Caco-2 (cell line): ENCODE data around the gene PAQR4. TPM values are rescaled to one million over a fixed set of nuclear protein-coding genes. Genes with fewer than 3 reads are reported as not detected.

Experiments used
- BruUV-seq: library from RNA; stranded (reverse); fragments of 400-500 nt; replicated peaks from 2 replicates; lab custom pipeline; 2021; lab: Mats Ljungman, UMichigan
- CTCF ChIA-PET: fragments of 300-600 bp; sonication (Branson Sonifier 250); formaldehyde crosslinking; loops from one replicate; lab custom pipeline; 2022; ENCODE audit warnings: antibody characterized with exemption; lab: Charles Lee
- POLR2A ChIA-PET: fragments of 300-600 bp; sonication (Branson Sonifier 250); formaldehyde crosslinking; loops from one replicate; lab custom pipeline; 2022; ENCODE audit warnings: antibody characterized with exemption; lab: Charles Lee
- DNase-seq, 2 experiments: peaks; one replicate each; pipeline versions ENCODE4 v3.0.0 to v3.0.0-alpha.2; 2020 to 2022
- H3K27me3 ChIP-seq: replicated peaks from 2 replicates; pipeline ENCODE4 v1.6.0; 2011; ENCODE audit warnings: low read length; ENCODE audit not compliant: control insufficient read depth, insufficient read depth
- H3K36me3 ChIP-seq: 2 replicates; pipeline ENCODE4 v1.5.1; 2011; ENCODE audit warnings: low read length; ENCODE audit not compliant: control insufficient read depth, insufficient read depth
- H3K4me1 ChIP-seq: fragments of 250-450 bp; sonication (Bioruptor Pico); 2 replicates; pipeline ENCODE4 v1.5.1; 2020; ENCODE audit warnings: mild to moderate bottlenecking
- H3K4me3 ChIP-seq: 2 replicates; pipeline ENCODE4 v1.5.1; 2011; ENCODE audit warnings: low read depth, mild to moderate bottlenecking, control low read depth, low read length
- H3K9me3 ChIP-seq: fragments of 250-450 bp; sonication (Bioruptor Pico); 2 replicates; pipeline ENCODE4 v1.5.1; 2020; ENCODE audit warnings: mild to moderate bottlenecking, moderate library complexity
- H3K27ac Mint-ChIP-seq: one replicate; pipeline ENCODE4 v1.8.0; 2022; ENCODE audit warnings: mixed read lengths; ENCODE audit not compliant: unreplicated experiment
- H3K27me3 Mint-ChIP-seq: one replicate; pipeline ENCODE4 v1.8.0; 2022; ENCODE audit warnings: mixed read lengths; ENCODE audit not compliant: insufficient read depth, unreplicated experiment
- H3K36me3 Mint-ChIP-seq: one replicate; pipeline ENCODE4 v1.8.0; 2022; ENCODE audit warnings: mild to moderate bottlenecking, mixed read lengths; ENCODE audit not compliant: insufficient read depth, unreplicated experiment
- H3K4me1 Mint-ChIP-seq: one replicate; pipeline ENCODE4 v1.8.0; 2022; ENCODE audit warnings: low read depth, mixed read lengths; ENCODE audit not compliant: unreplicated experiment
- H3K4me3 Mint-ChIP-seq: one replicate; pipeline ENCODE4 v1.8.0; 2022; ENCODE audit warnings: mild to moderate bottlenecking, moderate library complexity, mixed read lengths; ENCODE audit not compliant: unreplicated experiment
- H3K9me3 Mint-ChIP-seq: one replicate; pipeline ENCODE4 v1.8.0; 2022; ENCODE audit warnings: mixed read lengths; ENCODE audit not compliant: unreplicated experiment
- intact Hi-C: fragments of 100-400 bp; cut with micrococcal nuclease; formaldehyde crosslinking; loops from one replicate; pipeline ENCODE4 v1.10.0; 2022; ENCODE audit not compliant: unreplicated experiment
- total RNA-seq: library from RNA; stranded (reverse); gene quantifications from 2 replicates; pipeline ENCODE4 v1.2.3, GENCODE V29; 2022
- TF ChIP-seq, protein P1 (sequence below), 2 experiments: fragments of 200-600 bp in 1 of 2; IDR thresholded peaks; 1 replicate in 1 of 2; 2 replicates in 1 of 2; pipeline versions ENCODE4 v1.5.1 to v1.8.0; 2011 to 2022; ENCODE audit warnings: antibody characterized with exemption in 1 of 2, control low read depth in 1 of 2, inconsistent platforms in 1 of 2, low read depth in 1 of 2, low read length in 1 of 2, mild to moderate bottlenecking in 1 of 2, moderate library complexity in 1 of 2; ENCODE audit not compliant: insufficient read depth in 1 of 2, severe bottlenecking in 1 of 2, unreplicated experiment in 1 of 2

PAQR4 gene
- total RNA-seq, 1 experiment from 2014 or later = 12.0 TPM

GRCh38 chr16:2985462-2985861, 16.3 kb downstream of the PAQR4 start:
- Histone ChIP-seq H3K27me3 (no peaks in the 10 kb centered on the region), H3K4me1 (peaks cover 11% of the 10 kb centered on the region), H3K36me3 (no peaks in the 10 kb centered on the region), H3K4me3 (no peak overlapping the region), H3K9me3 (no peaks in the 10 kb centered on the region)
- Mint-ChIP-seq H3K4me3 (no peak overlapping the region), H3K27ac (no peak overlapping the region), H3K4me1 (no peaks in the 10 kb centered on the region), H3K27me3 (no peaks in the 10 kb centered on the region), H3K36me3 (peaks cover 10% of the 10 kb centered on the region), H3K9me3 (no peaks in the 10 kb centered on the region)
- intact Hi-C loops = no loop called here
- ChIA-PET CTCF (no interaction called here), POLR2A (interaction anchor here (0.6 kb wide), 1 partner anchor 9 kb away, joined by 3 read pairs; no protein-coding TSS in a partner anchor)
- BruUV-seq = no TSS peak
- no peak for DNase-seq
- TF ChIP-seq, protein P1, sequence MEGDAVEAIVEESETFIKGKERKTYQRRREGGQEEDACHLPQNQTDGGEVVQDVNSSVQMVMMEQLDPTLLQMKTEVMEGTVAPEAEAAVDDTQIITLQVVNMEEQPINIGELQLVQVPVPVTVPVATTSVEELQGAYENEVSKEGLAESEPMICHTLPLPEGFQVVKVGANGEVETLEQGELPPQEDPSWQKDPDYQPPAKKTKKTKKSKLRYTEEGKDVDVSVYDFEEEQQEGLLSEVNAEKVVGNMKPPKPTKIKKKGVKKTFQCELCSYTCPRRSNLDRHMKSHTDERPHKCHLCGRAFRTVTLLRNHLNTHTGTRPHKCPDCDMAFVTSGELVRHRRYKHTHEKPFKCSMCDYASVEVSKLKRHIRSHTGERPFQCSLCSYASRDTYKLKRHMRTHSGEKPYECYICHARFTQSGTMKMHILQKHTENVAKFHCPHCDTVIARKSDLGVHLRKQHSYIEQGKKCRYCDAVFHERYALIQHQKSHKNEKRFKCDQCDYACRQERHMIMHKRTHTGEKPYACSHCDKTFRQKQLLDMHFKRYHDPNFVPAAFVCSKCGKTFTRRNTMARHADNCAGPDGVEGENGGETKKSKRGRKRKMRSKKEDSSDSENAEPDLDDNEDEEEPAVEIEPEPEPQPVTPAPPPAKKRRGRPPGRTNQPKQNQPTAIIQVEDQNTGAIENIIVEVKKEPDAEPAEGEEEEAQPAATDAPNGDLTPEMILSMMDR (IDR thresholded peaks at IDR 0.05; ENCODE audit: insufficient read depth in 1 of 2, low read depth in 1 of 2, low read length in 1 of 2, severe bottlenecking in 1 of 2, unreplicated experiment in 1 of 2) = no peak

GRCh38 chr16:2985893-2986355, 16.8 kb downstream of the PAQR4 start:
- intact Hi-C loops = no loop called here
- no peak for DNase-seq
- no peak overlapping the region for H3K27ac Mint-ChIP-seq
- H3K4me3 ChIP-seq = no peak overlapping the region
- ChIA-PET POLR2A (interaction anchor here (0.6 kb wide), 1 partner anchor 9 kb away, joined by 3 read pairs; no protein-coding TSS in a partner anchor), CTCF (no interaction called here)
- no peaks in the 10 kb centered on the region for H3K36me3 ChIP-seq
- peaks cover 13% of the 10 kb centered on the region for H3K4me1 ChIP-seq
- no peak overlapping the region for H3K4me3 Mint-ChIP-seq
- no peaks in the 10 kb centered on the region for H3K27me3 Mint-ChIP-seq
- H3K9me3 Mint-ChIP-seq = no peaks in the 10 kb centered on the region
- no peaks in the 10 kb centered on the region for H3K9me3 ChIP-seq
- H3K27me3 ChIP-seq = no peaks in the 10 kb centered on the region
- H3K36me3 Mint-ChIP-seq = peaks cover 5% of the 10 kb centered on the region
- no TSS peak for BruUV-seq
- H3K4me1 Mint-ChIP-seq = no peaks in the 10 kb centered on the region
- TF ChIP-seq, protein P1 (IDR thresholded peaks at IDR 0.05; ENCODE audit: insufficient read depth in 1 of 2, low read depth in 1 of 2, low read length in 1 of 2, severe bottlenecking in 1 of 2, unreplicated experiment in 1 of 2) = no peak

GRCh38 chr16:2986623-2987188, 17.6 kb downstream of the PAQR4 start:
- Mint-ChIP-seq H3K9me3 (no peaks in the 10 kb centered on the region), H3K27ac (no peak overlapping the region), H3K36me3 (no peaks in the 10 kb centered on the region), H3K4me3 (no peak overlapping the region), H3K4me1 (no peaks in the 10 kb centered on the region), H3K27me3 (no peaks in the 10 kb centered on the region)
- Histone ChIP-seq H3K9me3 (no peaks in the 10 kb centered on the region), H3K4me3 (no peak overlapping the region), H3K4me1 (0 out of 2 replicates have a peak, but pooled peaks cover 8% of the 10 kb centered on the region), H3K36me3 (no peaks in the 10 kb centered on the region), H3K27me3 (no peaks in the 10 kb centered on the region)
- BruUV-seq = no TSS peak
- TF ChIP-seq, protein P1 (IDR thresholded peaks at IDR 0.05; ENCODE audit: insufficient read depth in 1 of 2, low read depth in 1 of 2, low read length in 1 of 2, severe bottlenecking in 1 of 2, unreplicated experiment in 1 of 2) = no peak
- CTCF ChIA-PET = no interaction called here
- POLR2A ChIA-PET = no interaction called here
- intact Hi-C loops = no loop called here
- DNase-seq = no peak
